Activated naive CD8-positive, alpha-beta T cell treated with anti-CD3 and anti-CD28 coated beads, Interleukin-2, amount 10 ng/mL, durations not matched to agents 7 days and 5 days (primary cell): Measurements from ENCODE around the gene NECTIN4. TPM values are rescaled to one million over a fixed set of nuclear protein-coding genes. Genes with fewer than 3 reads are reported as not detected.
A peak's percentile ranks its signal among the peaks of the same experiment; 100 is the strongest.
"Not testable (repeated sequence)": the region's sequence is repeated elsewhere in the genome, so short reads cannot be mapped to it uniquely, and the experiment has no call there.

Source experiments
- ATAC-seq: fragments of 150-1000 bp; cut with Tn5 transposase; one replicate; pipeline ENCODE4 v1.10.0; 2021; ENCODE audit warnings: low read depth, moderate library complexity
- POLR2A ChIA-PET: fragments of 350-600 bp; sonication (Branson Sonifier 250); formaldehyde crosslinking; loops from one replicate; lab custom pipeline; 2021; ENCODE audit warnings: antibody characterized with exemption; lab: Charles Lee
- DNase-seq: peaks from one replicate; pipeline ENCODE4 v3.0.0; 2021
- H3K27ac Mint-ChIP-seq: one replicate; pipeline ENCODE4 v1.8.0; 2022; ENCODE audit warnings: mild to moderate bottlenecking, mixed read lengths
- H3K27me3 Mint-ChIP-seq: one replicate; pipeline ENCODE4 v1.8.0; 2022; ENCODE audit warnings: mild to moderate bottlenecking, moderate library complexity, mixed read lengths
- H3K36me3 Mint-ChIP-seq: one replicate; pipeline ENCODE4 v1.8.0; 2021; ENCODE audit warnings: mild to moderate bottlenecking, mixed read lengths
- H3K4me1 Mint-ChIP-seq: one replicate; pipeline ENCODE4 v1.8.0; 2021; ENCODE audit warnings: mixed read lengths
- H3K4me3 Mint-ChIP-seq: one replicate; pipeline ENCODE4 v1.8.0; 2022; ENCODE audit warnings: mild to moderate bottlenecking, moderate library complexity, mixed read lengths
- H3K9me3 Mint-ChIP-seq: one replicate; pipeline ENCODE4 v1.8.0; 2021; ENCODE audit warnings: mixed read lengths
- total RNA-seq, 2 experiments: library from RNA; stranded (reverse); gene quantifications; one replicate each; pipeline ENCODE4 v1.2.3, GENCODE V29; 2021

NECTIN4 gene
- total RNA-seq, 2 experiments from 2014 or later: not detected

DNA sequence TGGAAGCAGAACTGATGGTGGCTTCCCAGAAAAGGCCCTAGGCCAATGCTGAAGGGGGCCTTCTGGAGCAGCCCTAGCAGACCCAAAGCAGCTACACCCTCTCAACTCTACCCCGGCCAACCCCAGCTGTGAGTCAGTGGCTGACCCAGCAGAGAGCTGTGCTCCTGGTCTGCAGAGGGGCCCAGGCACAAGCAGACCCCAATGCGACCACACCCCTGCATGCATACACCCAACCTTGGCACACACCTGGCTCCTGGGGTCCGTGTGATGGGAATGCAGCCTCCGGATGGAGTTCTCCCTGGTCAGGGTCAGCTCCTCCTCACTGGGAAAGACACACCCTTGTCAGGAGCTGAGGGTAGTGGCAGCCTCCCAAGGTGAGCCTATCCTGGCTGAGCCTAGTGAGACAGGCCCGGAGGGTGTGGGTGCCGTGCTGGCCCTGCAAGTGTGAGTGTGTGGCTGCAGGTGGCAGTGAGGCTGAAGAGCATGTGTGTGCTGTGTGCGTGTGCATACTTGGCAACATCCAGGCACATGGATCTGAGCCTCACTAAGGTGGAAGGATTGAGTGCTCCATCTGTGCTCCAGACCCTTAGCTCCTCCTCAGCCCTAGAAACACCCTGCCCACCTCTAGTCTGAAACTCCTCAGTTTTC lies 15.8 kb downstream of the NECTIN4 start:
- Mint-ChIP-seq H3K27ac (peak overlapping the region; percentile 46), H3K27me3 (no peaks in the 10 kb centered on the region), H3K4me1 (peaks cover 33% of the 10 kb centered on the region), H3K9me3 (no peaks in the 10 kb centered on the region), H3K36me3 (peaks cover 8% of the 10 kb centered on the region), H3K4me3 (no peak overlapping the region)
- POLR2A ChIA-PET: interaction anchor here (0.6 to 0.8 kb wide), 2 partner anchors 14 to 82 kb away, joined by 3 to 4 read pairs; no protein-coding TSS in a partner anchor
- ATAC-seq: no peak
- no peak for DNase-seq

DNA sequence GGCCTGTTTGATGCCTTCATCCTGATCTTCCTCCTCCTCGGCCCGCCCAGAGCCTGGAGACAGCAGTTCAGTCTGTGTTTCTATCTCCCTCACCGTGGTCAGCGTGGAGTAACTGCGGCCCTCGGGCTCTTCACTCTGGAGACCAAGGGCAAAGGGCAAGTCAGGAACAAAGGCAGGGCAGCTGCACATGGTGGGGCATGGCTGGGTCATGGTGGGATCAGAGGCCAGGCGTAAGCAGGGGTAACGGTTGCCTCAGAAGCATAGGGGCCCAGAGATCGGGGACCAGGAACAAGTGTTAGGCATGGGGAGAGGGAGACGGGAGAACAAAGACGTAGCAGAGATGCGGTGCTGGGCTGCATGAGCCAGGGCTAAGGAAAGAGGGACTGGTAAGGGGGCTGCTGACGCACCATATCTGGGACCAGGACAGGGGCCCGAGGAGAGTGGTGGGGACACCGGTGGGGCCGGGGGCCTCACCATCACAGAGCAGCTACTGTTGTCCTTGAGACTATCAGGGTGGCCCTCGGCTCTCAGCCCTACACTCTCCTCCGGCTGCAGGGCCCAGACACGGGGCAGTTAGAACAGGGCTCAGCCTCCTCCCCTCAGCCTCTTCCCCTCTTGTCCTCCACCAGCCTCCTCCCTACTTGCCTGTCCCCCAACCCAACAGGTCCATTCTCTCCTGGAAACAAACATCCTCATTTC lies 16.5 kb downstream of the NECTIN4 start:
- Mint-ChIP-seq H3K4me1 (peaks cover 33% of the 10 kb centered on the region), H3K27ac (peak overlapping the region; percentile 34), H3K9me3 (no peaks in the 10 kb centered on the region), H3K36me3 (peaks cover 13% of the 10 kb centered on the region), H3K4me3 (no peak overlapping the region), H3K27me3 (no peaks in the 10 kb centered on the region)
- POLR2A ChIA-PET: interaction anchor here (7.7 kb wide), 1 partner anchor 25 kb away, joined by 118 read pairs; the partner anchor contains the start of gene KLHDC9
- no peak for ATAC-seq
- DNase-seq: no peak

DNA sequence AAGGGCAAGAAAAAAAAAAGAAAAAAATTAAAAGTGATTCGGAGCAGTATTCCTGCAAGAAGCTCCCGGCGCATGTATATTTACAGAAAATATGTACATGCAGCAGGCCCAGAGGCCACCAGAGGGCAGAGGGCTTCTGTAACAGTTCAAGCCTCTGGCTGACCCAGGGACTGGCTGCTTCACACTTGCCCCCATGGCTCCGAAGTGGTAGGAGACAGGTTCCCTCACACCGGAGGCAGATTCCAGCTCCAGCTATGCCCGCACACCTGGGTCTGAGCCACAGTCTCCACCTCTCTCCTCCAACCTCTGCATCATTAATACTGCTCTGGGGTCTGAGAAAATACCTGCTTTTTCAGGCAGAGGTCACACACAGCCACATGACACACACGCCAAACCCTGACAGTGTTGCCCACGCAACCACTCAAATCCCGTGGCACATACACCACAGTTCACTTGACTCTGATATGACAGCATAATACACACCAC lies 17.4 kb downstream of the NECTIN4 start:
- H3K36me3 Mint-ChIP-seq: peaks cover 20% of the 10 kb centered on the region
- POLR2A ChIA-PET: interaction anchor here (0.8 to 7.7 kb wide), 7 partner anchors 10 to 70 kb away, joined by 3 to 159 read pairs (median 4); partner anchors contain the start of genes KLHDC9, NIT1, PFDN2 and USF1
- ATAC-seq (no peak), DNase-seq (peak; percentile 62)
- peak overlapping the region; percentile 74 for H3K27ac Mint-ChIP-seq
- H3K9me3 Mint-ChIP-seq: no peaks in the 10 kb centered on the region
- H3K4me3 Mint-ChIP-seq: no peak overlapping the region
- H3K4me1 Mint-ChIP-seq: peaks cover 38% of the 10 kb centered on the region
- no peaks in the 10 kb centered on the region for H3K27me3 Mint-ChIP-seq

DNA sequence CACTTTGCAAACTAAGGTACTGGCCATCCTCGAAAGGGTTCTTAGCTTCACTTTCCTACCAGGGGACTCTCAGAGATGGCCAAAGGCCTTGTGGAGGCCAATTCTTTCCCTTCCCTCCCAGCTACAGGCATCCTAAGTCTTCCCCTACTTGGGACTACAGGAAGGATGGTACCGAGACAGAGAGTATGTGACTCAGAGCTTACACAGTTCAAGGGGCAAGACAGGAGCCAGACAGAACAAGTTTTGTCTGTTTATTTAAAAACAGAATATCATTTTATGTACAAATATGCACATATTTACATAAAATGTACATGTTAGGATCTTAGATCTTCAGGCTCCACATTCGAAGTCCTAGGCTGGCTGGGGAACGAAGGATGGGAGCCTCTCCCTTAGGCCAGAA lies 18.6 kb downstream of the NECTIN4 start:
- peaks cover 44% of the 10 kb centered on the region for H3K4me1 Mint-ChIP-seq
- ATAC-seq (no peak), DNase-seq (no peak)
- H3K27ac Mint-ChIP-seq: peak overlapping the region; percentile 100
- no peaks in the 10 kb centered on the region for H3K9me3 Mint-ChIP-seq
- peak overlapping the region; percentile 100 for H3K4me3 Mint-ChIP-seq
- POLR2A ChIA-PET: interaction anchor here (0.5 to 7.7 kb wide), 14 partner anchors 9 to 71 kb away, joined by 3 to 159 read pairs (median 6); partner anchors contain the start of genes F11R, KLHDC9, NIT1 and PFDN2
- peaks cover 29% of the 10 kb centered on the region for H3K36me3 Mint-ChIP-seq
- no peaks in the 10 kb centered on the region for H3K27me3 Mint-ChIP-seq

DNA sequence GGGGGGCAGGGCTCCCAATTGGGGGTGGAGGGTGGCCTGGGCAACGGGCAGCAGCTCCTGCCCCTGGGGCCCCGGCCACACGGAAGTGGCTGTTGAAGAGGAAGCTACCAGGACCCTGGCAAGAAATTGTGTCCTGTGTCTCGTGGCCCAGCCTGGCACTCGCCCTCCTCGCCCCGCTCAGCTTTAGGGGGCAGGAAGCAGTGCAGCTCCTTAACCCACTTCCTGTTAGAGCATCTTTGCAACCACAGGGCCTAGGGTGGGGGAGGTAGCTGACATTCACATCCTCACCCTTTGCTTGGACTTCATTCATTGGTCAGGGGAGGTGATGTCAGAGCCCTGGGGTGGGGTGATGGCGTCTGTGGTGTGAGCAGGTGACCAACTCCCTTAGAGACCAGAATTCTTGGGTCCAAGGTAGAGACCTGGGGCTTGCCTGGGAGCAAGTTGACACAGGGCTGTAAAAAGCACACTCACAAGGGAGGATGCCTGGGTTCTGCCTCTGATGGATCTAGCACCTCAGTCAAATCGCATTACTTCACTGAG lies 19.6 kb downstream of the NECTIN4 start, which contains the start of gene ARHGAP30:
ARHGAP30 (minus strand) TSS at position 161 of the 540 bp plus-strand sequence. CDS start 267 bp downstream, outside the sequence.
- POLR2A ChIA-PET: interaction anchor here (0.5 to 7.7 kb wide), 26 partner anchors 9 to 362 kb away, joined by 3 to 159 read pairs (median 5); partner anchors contain the start of genes DEDD, F11R, KLHDC9 and NIT1
- Mint-ChIP-seq H3K4me3 (peak within 1 kb of the TSS; percentile 100), H3K27me3 (no peaks in the 10 kb centered on the region), H3K9me3 (no peaks in the 10 kb centered on the region), H3K4me1 (peaks cover 47% of the 10 kb centered on the region), H3K36me3 (peaks cover 29% of the 10 kb centered on the region), H3K27ac (peak within 1 kb of the TSS; percentile 100)
- DNase-seq: peak; percentile 78
- ATAC-seq: peak; percentile 79

DNA sequence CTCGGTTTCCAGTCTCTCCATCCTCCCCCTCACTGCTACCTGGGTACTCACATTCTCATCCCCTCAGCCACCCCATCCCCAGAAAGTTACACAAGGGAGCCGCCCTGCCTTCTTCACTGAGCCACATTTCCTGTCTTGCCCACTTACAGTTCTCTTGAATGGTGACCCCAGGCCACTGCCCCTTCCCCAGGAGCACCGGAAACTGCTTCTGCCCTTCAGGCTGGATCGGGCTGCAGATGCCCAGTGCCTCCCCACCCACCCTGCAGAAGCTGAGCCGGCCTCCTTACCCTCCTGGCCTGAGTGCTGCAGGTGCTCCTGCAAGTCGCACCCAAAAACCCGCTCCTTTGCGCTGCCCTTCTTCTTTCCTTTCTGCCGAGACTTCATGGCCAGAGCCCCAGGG lies 20.1 kb downstream of the NECTIN4 start:
- Mint-ChIP-seq H3K4me1 (peaks cover 50% of the 10 kb centered on the region), H3K4me3 (peak overlapping the region; percentile 100), H3K27me3 (no peaks in the 10 kb centered on the region), H3K27ac (peak overlapping the region; percentile 100), H3K9me3 (no peaks in the 10 kb centered on the region), H3K36me3 (peaks cover 34% of the 10 kb centered on the region)
- DNase-seq (no peak), ATAC-seq (peak; percentile 1)
- POLR2A ChIA-PET: interaction anchor here (0.5 to 7.7 kb wide), 24 partner anchors 8 to 360 kb away, joined by 3 to 159 read pairs (median 5); partner anchors contain the start of genes DEDD, F11R, KLHDC9 and NIT1

DNA sequence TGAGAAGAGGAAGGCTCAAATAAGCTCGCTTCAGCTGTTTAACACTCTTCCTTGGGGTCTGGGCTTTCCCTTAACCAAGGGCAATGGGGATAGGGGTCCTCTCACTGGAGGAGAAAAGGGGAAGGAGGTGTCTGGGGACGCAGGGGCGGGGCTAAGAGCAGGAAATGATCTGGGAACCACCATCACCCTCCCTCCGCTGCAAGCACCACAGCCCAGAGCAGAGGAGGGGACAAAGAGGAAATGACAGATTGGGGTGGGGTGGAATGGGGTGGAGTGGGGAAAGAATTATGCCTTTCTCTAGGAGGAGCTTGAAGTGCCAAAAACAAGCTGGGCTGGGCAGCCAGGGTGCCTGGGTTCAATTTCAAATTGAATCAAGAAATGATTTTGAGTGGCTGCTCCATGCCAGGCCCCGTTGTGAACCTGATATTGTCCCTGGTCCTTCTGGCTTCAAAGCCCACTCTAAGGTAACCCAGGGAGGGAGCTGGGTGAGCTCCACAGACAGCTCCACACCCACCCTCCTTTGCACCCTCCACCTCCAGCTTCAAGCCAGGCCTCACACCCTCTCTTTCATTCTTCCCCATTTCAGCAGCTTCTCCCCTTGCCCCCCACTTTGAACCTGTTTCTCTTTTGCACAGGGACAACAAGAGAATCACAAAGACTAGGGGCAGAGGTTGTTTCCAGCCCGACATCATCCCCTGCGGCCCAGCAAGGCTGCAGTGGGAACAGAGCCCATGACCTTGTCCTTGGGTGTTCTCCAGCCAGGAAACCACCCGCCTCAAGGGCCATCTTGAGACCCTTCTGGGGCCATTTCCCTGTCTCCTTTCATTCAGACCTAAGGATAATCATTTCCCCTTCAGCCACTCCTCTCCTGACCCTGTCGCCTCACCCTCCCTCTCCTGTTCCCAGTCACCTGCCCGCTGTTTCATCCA lies 20.8 kb downstream of the NECTIN4 start:
- peak overlapping the region; percentile 100 for H3K27ac Mint-ChIP-seq
- H3K4me1 Mint-ChIP-seq: peaks cover 52% of the 10 kb centered on the region
- peak overlapping the region; percentile 100 for H3K4me3 Mint-ChIP-seq
- DNase-seq (peak; percentile 80), ATAC-seq (peak; percentile 73)
- POLR2A ChIA-PET: interaction anchor here (0.5 to 7.7 kb wide), 25 partner anchors 7 to 358 kb away, joined by 3 to 159 read pairs (median 4); partner anchors contain the start of genes CD48, DEDD, F11R and KLHDC9
- no peaks in the 10 kb centered on the region for H3K9me3 Mint-ChIP-seq
- H3K27me3 Mint-ChIP-seq: no peaks in the 10 kb centered on the region
- peaks cover 37% of the 10 kb centered on the region for H3K36me3 Mint-ChIP-seq

DNA sequence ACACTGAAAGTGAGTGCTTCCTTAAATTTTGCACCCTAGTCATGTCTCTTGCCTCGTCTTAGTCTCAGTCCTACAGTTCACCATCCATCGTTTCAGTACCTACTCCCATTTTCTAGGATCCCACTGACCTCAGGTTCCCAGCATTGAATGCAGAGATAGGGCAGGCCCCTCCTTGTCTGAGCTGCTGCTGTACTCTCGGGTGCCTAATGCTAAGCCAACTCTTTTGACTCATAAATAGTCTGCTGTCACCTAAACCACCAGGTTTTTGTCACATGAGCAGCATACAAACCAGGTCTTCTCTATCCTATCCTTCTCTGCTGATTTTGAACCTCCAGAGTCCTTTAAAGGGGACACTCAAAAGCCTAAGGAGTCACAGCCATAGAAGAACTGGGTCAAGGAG lies 22.7 kb downstream of the NECTIN4 start:
- ATAC-seq (no peak), DNase-seq (no peak)
- no peaks in the 10 kb centered on the region for H3K9me3 Mint-ChIP-seq
- H3K36me3 Mint-ChIP-seq: peaks cover 50% of the 10 kb centered on the region
- H3K27ac Mint-ChIP-seq: peak overlapping the region; percentile 87
- H3K4me3 Mint-ChIP-seq: peak overlapping the region; percentile 100
- H3K27me3 Mint-ChIP-seq: no peaks in the 10 kb centered on the region
- POLR2A ChIA-PET: interaction anchor here (0.7 to 7.7 kb wide), 7 partner anchors 20 to 51 kb away, joined by 3 to 159 read pairs (median 16); partner anchors contain the start of genes F11R, KLHDC9, NIT1 and PFDN2
- H3K4me1 Mint-ChIP-seq: peaks cover 50% of the 10 kb centered on the region

DNA sequence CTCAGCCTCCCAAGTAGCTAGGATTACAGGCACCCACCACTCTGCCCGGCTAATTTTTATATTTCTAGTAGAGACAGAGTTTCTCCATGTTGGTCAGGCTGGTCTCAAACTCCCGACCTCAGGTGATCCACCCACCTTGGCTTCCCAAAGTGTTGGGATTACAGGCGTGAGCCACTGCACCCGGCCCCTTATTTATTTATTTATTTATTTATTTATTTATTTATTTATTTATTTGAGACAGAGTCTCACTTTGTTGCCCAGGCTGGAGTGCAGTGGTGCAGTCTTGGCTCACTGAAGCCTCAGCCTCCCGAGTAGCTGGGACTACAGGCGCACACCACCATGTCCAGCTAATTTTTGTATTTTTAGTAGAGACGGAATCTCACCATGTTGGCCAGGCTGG lies 23.7 kb downstream of the NECTIN4 start:
- peak overlapping the region; percentile 100 for H3K4me3 Mint-ChIP-seq
- not testable (repeated sequence) for H3K27ac Mint-ChIP-seq, H3K27me3 Mint-ChIP-seq, DNase-seq, H3K9me3 Mint-ChIP-seq, ATAC-seq
- POLR2A ChIA-PET: interaction anchor here (0.7 to 7.7 kb wide), 4 partner anchors 11 to 32 kb away, joined by 3 to 118 read pairs (median 4); partner anchors contain the start of genes KLHDC9 and USF1
- peaks cover 45% of the 10 kb centered on the region for H3K4me1 Mint-ChIP-seq
- peaks cover 55% of the 10 kb centered on the region for H3K36me3 Mint-ChIP-seq

DNA sequence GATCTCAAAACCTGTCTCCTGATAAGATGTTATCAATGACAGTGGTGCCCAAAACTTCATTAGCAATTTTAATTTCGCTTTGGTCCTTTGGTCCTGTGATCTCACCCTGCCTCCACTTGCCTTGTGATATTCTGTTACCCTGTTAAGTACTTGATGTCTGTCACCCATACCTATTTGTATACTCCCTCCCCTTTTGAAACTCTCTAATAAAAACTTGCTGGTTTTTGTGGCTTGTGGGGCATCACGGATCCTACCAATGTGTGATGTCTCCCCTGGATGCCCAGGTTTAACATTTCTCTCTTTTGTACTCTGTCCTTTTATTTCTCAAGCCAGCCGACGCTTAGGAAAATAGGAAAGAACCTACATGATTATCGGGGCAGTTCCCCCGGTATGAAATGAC lies 25.4 kb downstream of the NECTIN4 start:
- DNase-seq, ATAC-seq, H3K27me3 Mint-ChIP-seq, H3K9me3 Mint-ChIP-seq: not testable (repeated sequence)
- H3K4me1 Mint-ChIP-seq: peaks cover 42% of the 10 kb centered on the region
- peak overlapping the region; percentile 89 for H3K4me3 Mint-ChIP-seq
- H3K27ac Mint-ChIP-seq: peak overlapping the region; percentile 87
- POLR2A ChIA-PET: interaction anchor here (0.5 to 1.4 kb wide), 2 partner anchors 18 to 40 kb away, joined by 4 to 5 read pairs; partner anchors contain the start of gene USF1
- H3K36me3 Mint-ChIP-seq: peaks cover 56% of the 10 kb centered on the region

DNA sequence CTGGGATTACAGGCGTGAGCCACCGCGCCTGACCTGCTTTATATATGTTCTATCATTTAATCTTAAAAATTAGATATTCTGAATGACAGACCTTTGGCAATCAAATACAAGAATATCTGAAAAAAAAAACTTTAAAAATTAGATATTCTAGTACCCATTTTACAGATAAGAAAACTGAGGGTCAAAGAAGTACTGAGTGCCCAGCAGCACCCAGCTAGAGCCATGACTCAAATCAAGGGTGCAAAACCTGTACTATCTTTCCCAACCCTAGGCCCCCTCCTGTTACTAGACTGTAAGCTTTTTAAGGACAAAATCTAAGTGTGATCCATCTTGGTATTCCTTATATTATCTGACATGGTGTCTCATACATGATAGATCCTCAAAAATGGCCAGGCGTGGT lies 27.9 kb downstream of the NECTIN4 start:
- Mint-ChIP-seq H3K4me1 (peaks cover 38% of the 10 kb centered on the region), H3K27ac (no peak overlapping the region), H3K9me3 (no peaks in the 10 kb centered on the region), H3K36me3 (peaks cover 43% of the 10 kb centered on the region), H3K27me3 (no peaks in the 10 kb centered on the region), H3K4me3 (no peak overlapping the region)
- no peak for ATAC-seq
- no peak for DNase-seq
- POLR2A ChIA-PET: interaction anchor here (0.9 to 1.5 kb wide), 4 partner anchors 8 to 16 kb away, joined by 3 to 5 read pairs (median 4); partner anchors contain the start of genes ARHGAP30 and USF1
